ENCODE data around the gene MSLN. TPM values are rescaled to one million over a fixed set of nuclear protein-coding genes. Genes with fewer than 3 reads are reported as not detected.

MSLN gene
- total RNA-seq, 1 donor from 2014 or later: 4.6 TPM

DNA sequence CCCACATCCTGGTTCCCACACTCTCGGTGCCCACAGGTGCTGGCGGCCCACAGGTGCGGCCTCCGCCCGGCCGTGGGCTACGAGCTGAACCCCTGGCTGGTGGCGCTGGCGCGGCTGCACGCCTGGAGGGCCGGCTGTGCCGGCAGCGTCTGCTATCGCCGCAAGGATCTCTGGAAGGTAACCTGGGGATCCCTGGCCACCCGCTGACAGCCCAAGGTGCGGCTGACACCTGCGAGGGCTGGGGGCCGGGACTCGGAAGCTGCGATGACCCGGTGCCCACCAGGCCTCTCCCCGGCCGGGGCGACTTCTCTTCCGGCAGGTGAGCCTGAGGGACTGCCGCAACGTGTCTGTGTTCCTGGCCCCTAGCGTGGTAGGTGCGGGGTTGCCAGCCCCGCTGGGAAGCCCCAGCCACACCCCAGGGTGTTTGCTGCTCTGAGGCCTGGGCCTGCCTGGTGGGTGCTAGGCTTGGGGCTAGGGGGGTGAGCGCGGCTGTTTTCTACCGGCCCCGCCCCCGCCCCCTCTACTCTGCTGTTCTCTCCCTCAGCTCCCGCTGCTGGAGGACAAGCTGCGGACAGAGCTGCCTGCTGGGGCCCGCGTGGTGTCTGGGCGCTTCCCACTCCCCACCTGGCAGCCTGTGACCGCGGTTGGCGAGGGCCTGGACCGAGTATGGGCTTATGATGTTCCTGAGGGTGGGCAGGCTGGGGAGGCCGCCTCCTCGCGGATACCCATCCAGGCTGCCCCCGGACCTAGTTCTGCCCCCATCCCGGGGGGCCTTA is 38.6 kb upstream of the MSLN start:
- no peak for DNase-seq
- ATAC-seq: no peak
- intact Hi-C loops (cut with micrococcal nuclease): no loop called here

DNA sequence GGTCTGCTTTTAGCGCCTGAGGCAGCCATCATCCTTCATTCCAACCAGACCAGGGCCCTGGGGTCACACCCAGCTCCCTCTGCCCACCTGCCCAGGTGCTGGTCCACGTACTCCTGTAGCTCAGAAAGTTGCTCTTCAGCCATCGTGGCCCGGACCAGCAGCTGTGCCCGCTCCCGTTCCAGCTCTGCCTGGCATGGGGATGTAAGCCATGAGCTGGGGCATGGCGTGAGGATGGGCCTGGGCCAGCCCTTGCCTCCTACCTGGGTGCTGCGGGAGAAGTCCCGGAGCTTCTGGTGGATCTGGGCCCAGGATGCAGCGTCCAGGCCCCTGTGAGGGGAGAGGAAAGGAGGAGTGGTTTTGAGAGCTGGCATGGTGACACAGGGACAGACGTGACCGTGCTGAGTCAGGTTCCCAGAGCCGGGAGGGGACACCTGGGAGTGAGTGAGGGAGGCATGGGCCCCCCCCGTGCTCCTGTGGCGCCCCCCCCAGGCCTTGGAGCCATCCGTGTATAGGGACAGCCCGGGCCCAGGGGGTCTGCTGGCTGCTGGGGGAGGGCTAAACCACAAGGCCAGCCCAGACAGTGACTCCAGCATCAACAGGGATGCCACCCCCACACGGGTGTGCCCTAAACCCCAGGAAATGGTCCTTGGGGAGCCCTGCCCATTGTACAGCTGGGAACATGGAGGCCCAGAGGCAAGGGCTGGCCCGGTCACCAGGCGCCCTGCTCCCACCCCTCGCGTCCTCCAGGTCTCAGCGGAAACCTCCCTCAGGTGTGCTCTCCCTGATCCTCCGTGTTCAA is 37.5 kb upstream of the MSLN start:
- intact Hi-C loops (cut with micrococcal nuclease): no loop called here
- ATAC-seq (no peak), DNase-seq (no peak)

DNA sequence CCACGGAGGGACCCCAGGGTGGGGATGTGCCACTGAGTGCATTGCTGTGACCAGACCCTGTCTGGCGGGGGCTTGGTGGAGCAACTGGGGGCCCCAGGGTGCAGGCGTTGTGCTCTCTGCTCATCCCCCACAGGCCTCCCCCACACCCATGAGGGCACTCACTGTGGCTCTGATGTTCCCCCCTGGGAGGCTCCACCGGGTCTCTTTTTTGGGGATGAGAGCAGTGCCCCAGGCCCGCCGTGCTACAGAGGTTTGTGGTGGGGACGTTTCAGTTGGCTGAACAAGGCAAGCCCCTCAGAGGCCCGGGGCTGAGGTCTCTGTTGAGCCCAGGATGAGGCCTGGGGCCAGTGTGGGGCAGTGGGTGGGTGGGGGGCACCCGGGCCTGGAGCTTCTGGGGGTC is 36.8 kb upstream of the MSLN start:
- DNase-seq: no peak
- ATAC-seq: no peak
- intact Hi-C loops (cut with micrococcal nuclease): no loop called here

DNA sequence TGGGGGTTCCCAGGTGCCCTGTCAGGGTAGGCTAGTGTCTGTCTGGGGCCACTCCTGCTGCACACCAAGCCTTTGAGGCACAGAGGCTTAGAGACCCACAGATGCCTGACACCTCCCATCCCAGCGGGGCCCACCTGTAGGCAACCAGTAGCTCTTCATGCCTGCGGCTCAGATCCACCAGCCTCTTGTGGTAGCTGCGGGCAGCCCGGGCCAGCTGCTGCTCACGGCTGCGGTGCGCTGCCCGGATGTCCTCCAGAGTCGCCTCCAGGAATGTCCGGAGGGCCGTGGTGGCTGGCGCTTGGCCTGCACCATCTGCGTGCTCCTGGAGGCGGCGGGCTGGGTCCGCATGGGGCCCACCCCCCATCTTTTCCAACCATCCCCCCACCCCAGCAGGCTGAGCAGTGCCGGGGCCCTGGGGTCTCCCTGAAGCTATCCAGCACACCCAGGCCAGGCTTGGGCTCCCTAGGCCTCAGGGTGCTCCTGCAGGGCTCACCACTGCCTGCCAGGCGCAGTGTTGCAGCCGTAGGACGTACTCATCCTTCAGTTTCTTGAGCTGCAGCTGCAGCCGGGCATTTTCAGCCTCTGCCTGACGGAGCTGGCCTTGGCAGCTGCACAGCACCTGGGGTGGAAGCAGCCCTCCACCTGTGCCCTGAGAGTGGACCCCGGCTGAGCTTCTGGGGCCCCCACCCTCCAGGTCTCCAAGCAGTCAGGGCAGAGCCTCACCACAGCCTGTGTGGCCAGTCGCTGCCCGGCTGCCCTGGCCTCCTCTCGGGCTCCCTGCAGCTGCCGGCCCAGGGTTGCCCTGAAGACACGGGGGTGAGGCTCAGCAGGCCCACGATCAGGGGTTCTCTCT is 36.1 kb upstream of the MSLN start:
- ATAC-seq (no peak), DNase-seq (no peak)
- intact Hi-C loops (cut with micrococcal nuclease): no loop called here

DNA sequence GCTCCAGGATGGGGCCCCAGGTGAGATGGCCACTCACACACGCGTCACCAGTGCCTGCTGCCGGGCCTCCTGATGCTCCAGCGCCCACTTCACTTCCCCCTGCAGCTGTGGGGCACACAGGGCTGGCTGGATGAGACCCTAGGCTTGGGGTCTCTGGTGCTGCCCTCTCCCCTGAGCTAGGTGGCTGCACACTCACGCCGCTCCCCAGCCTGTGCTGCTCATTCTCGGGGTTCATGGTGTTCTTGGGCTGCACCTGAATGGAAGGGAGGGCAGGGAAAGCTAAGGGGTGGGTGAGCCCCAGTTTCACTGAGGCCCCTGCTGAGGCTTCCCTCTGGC is 35.5 kb upstream of the MSLN start:
- ATAC-seq (no peak), DNase-seq (no peak)
- intact Hi-C loops (cut with micrococcal nuclease): no loop called here

DNA sequence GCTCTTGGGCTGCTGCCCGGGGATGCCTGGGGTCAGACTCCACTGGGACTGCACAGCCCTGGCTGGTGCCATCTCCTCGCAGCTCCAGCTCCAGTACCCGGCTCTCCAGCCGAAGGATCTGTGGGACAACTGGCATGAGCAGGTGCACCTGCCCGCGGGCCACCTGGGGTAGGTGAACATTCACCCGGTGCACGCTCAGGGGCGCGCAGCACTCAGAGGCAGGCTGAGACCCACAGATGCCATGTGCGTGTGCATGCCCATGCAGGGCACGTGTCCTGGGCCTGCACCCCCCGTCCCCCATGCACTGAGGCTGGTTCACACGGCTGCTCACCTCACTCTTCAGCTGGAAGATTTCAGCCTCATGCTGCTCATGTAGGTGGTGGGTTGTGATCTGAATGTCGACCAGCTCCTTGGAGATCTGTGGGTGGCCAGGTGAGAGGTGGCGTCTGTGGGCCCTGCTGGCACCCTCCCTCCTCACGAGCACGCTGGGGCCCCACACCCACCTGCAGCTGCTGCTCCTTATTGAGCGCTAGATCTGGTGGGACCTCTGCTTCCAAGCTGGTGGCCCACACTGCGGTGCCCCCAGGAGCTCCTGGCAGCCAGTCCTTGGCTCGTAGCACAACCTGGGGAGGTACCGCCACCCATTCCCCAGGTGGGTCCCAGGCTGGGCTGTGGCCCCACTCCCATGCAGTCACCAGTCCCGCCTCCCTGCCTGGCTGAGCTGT is 34.9 kb upstream of the MSLN start:
- ATAC-seq (no peak), DNase-seq (no peak)
- intact Hi-C loops (cut with micrococcal nuclease): no loop called here

DNA sequence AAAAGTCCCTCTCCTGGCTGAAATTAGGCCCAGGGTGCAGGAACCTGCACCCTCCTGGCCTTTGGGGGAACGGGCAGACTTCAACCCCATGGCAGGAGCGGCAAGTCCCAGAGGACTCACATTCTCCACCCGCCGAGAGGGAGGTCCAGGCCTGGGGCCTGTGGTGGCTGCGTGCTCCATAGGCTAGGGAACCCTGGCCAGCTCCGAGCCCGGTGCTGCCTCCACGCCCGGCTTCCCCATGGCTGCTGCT is 34.4 kb upstream of the MSLN start:
- no peak for ATAC-seq
- intact Hi-C loops (cut with micrococcal nuclease): no loop called here
- DNase-seq: no peak

DNA sequence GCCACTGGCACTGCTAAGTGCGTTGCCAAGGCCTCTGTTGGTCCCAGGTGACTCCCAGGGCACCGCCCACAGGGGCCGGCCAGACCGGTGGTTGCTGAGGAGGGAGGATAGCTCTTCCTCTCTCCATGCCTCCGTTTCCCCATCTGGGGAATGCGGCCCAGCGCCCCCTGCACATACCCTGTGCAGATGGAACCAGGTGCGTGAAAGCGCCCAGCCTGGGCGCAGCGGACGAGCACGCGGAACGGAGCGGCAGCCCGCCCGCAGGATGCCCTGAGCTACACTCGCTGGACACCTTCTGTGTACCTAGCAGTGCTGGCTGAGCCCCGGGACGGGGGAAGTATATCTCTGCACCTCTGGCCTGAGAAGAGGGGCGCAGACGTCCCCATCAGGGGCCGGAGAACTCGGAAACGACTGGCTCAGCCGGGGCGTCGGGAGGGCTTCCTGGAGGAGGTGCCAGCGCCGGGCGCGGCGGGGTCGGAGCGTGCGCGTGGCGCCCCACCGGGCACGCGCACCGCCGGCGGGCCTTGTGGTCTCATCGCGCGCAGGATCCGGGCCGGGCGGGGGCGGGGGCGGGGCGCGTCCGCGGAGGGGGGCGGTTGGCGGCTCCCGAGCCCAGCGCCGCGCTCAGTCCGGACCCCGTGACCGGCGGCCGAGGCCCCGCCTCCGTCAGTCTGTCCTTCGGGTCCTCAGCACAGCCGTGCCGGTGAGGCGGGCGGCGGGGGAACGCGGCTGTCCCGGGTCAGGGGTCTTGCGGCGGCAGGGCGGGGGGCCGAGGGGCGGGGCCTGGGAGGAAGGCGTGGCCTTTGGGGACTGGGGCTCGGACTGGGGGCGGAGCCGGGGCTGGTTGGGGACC is 33.9 kb upstream of the MSLN start, which contains the start of the genes CCDC78 and HAGHL:
CCDC78 (minus strand) TSS at position 6 of the 853 bp plus-strand sequence. CDS start 76 bp downstream, outside the sequence.
HAGHL (plus strand) TSS at position 669 of the 853 bp plus-strand sequence. CDS start 404 bp downstream, outside the sequence.
- DNase-seq (peak; percentile 79), ATAC-seq (peak; percentile 55)
- intact Hi-C loops (cut with micrococcal nuclease): no loop called here

DNA sequence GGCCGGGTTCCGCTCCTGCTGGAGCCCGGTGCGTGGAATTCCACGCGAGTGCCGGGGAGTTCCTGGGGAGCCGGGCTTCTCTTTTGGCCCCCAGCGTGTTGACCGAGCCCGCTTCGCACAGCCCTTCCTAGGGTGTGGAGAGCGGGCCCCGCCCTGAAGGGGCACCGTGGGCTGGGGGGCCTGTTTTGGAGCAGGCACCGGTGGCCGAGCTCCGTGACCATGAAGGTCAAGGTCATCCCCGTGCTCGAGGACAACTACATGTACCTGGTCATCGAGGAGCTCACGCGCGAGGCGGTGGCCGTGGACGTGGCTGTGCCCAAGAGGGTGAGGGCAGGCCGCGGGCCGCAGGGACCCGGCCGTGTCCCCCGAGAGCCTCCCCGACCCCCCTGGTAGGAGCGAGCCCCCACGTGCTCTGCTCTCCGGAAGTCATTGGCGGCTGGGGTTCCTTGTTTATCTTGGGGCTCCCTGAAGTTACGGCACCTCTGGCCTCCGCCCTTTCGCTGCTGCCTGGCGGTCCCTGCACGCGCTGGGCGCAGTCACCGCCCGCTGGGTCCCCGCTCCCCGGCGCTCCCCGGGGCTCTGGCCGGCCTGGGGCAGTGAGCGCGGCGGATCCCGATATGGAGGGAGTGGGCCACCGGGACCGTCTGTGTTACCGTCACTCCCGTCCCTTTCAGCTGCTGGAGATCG is 33.1 kb upstream of the MSLN start:
- DNase-seq (no peak), ATAC-seq (peak; percentile 9)
- intact Hi-C loops (cut with micrococcal nuclease): no loop called here

DNA sequence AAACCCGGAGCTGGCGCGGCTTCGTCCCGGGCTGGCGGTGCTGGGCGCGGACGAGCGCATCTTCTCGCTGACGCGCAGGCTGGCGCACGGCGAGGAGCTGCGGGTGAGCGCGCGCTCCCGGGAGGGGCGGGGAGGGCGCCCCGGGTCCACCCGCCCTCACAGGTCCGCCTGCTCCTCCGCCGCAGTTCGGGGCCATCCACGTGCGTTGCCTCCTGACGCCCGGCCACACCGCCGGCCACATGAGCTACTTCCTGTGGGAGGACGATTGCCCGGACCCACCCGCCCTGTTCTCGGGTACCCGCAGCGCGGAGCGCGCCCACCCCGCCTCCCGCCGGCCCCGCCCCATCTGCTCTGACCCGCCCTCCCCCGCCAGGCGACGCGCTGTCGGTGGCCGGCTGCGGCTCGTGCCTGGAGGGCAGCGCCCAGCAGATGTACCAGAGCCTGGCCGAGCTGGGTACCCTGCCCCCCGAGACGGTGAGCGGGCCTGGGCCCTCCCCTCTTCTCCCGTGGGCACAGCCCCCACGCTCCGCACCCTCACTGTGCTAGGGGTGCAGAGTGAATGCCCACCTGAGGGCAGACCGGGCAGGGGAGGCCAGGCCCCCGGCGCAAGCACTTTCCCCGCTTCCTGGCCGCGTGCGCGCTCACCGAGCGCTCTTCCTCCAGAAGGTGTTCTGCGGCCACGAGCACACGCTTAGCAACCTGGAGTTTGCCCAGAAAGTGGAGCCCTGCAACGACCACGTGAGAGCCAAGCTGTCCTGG is 32.2 kb upstream of the MSLN start:
- intact Hi-C loops (cut with micrococcal nuclease): no loop called here
- peak; percentile 76 for DNase-seq
- ATAC-seq: peak; percentile 49

DNA sequence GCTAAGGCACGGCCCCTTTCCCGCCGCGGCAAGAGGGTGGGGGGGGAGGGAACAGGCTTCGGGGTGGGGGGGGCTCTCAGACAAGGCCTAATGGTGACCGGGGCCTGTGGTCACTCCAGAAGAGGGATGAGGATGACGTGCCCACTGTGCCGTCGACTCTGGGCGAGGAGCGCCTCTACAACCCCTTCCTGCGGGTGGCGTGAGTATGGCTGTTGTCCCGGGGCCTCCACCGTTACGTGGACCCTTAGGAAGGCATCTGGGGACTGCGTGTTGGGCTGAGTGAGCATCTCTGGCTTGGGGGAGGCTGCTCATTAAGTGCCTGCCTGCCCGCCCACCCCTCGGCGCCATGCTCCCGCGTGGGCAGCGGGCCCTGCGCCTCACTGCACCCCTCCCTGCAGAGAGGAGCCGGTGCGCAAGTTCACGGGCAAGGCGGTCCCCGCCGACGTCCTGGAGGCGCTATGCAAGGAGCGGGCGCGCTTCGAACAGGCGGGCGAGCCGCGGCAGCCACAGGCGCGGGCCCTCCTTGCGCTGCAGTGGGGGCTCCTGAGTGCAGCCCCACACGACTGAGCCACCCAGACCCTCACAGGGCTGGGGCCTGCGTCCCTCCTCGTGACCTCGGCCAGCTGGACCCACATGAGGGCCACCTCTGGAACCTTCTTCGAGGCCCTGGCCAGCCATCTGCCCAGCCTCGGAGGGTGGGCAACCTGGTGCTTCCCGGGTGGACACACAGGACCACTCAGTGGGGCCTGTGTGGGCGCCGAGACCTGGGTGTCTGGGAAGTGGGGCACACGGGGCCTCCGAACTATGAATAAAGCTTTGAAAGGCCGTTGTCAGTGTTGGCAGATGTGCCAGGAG is 31.4 kb upstream of the MSLN start:
- intact Hi-C loops (cut with micrococcal nuclease): no loop called here
- ATAC-seq (no peak), DNase-seq (no peak)

DNA sequence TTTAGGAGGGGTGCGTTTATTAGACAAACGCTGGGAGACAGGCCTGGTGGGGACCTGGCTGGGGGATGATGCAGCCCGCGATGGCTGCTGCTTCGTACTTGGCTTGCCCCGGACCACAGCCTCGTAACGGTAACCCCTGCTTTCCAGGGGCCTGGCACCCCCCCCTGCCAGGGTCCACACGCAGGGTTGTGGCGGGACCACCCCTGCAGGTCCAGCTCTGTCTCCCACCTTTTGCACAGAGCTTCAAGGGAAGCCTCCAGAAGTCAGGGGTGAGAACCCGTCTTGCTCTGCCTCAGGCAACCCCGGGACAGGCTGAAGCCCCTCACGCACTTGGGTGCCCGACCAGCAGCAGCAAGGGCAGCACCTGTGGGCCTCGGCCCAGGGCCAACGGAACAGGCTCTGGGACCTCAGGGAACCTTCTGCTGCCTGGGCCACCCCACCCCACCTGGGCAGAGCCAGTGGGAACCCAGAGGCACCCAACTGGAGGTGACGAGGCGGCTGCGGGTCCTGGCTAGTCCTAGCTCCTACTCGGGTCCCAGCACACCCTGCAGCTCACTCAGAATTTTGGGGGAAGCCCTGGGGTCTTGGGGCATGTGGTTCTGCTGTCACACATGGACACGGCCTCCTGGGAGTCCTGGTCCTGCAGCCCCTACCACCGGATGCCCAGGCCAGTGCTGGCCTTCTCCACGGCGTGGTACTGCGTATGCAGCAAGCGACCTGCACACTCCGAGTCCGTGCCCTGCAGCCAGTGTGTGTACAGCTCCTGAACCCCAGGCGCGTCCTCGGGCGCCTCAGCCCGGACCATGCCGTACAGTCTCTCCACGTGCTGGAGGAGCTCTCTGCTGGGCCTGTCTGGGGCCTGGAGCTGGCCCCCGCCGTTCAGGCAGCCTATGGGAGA is 30.5 kb upstream of the MSLN start:
- ATAC-seq: no peak
- intact Hi-C loops (cut with micrococcal nuclease): no loop called here
- DNase-seq: no peak

DNA sequence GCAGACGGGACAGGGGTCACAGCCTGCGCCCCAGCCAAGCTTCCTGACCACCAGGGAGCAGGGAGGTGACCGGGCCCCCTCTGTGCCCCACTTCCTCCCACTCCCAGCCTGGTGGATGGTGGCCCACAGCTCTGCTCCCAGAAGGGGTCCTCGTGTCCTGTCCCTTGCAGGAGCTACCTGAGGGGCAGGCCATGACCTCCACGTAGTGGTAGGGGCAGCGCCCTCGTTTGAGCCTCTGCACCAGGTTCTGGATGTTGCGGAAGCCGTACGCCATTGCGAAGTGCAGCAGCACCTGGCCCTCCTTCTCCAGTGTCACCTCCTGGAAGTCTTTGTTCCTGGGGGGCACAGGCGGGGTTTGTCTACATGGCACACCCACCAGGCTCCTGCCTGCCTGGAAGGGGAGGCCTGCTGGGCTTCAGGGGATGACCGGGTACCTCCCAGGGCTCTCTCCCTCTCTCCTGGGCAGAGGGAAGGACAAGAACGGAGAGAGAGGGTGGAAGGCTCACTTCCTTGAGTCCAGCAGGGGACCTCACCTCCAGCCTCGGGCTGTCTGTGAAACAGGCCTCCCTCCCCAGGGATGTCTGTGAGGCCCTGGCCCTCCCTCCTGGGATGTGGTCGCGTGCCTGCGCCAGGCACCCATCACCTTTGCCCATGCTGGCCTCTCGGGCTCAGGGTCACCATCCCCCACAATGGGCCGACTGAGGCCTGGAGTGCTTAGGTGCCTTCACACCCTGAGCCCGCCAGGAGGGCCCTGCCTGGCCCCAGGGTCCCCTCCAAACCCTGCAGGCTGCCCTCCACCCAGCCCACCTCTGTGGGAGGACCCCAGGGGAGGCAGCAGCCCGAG is 29.6 kb upstream of the MSLN start:
- DNase-seq (no peak), ATAC-seq (no peak)
- intact Hi-C loops (cut with micrococcal nuclease): no loop called here

DNA sequence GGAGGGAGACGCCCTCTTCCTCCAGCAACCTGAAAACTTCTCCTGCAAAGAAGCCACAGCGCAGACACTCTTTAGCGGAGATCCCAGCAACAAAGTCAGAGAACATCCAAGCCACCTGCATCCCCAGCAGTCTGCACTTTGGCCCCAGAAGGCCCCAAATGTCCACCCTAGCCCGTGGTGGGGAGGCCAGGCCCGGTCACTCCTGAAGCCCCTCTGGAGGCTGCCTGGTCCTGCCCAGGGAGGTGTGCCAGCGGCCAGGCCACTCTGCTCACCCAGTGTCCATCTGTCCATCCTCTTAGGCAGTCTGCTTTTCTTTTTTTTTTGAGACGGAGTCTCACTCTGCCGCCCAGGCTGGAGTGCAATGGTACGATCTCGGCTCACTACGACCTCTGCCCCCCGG is 28.2 kb upstream of the MSLN start:
- intact Hi-C loops (cut with micrococcal nuclease): no loop called here
- no peak for ATAC-seq
- no peak for DNase-seq

DNA sequence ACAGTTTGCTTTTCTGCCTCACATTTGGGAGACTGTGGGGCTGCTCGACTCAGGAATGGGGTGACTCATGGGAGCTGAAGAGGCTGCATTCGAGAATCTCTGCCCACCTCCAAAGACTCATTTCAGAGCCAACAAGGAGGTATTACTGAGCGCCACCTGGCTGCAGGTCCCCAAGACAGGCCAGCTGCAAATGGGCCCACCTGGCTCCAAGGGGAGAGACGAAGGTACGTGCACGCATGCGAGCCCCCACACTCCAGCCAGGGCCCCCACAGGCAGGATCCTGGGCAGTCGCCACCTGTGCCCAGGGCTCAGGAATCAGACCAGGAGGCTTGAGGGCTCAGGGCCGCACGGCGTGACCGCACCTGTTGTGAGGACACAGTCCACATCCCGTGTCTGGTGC is 27.6 kb upstream of the MSLN start:
- intact Hi-C loops (cut with micrococcal nuclease): no loop called here
- no peak for ATAC-seq
- no peak for DNase-seq
